Right kidney (tissue), 1 donor: Measurements from ENCODE around the gene CBFA2T3.

ENCODE experiments used
- DNase-seq: peaks from one replicate; pipeline ENCODE4 v3.0.0-alpha.2; 2016

CBFA2T3 gene

GRCh38 chr16:88888461-88889387, 88.3 kb downstream of the CBFA2T3 start:
- no peak for DNase-seq

GRCh38 chr16:88888057-88888456, 89.0 kb downstream of the CBFA2T3 start:
- no peak for DNase-seq

- DNase-seq, result peak; percentile 34
Measured at GRCh38 chr16:88886845-88887521, 90.0 kb downstream of the CBFA2T3 start.

GRCh38 chr16:88886420-88886844, 90.6 kb downstream of the CBFA2T3 start:
- DNase-seq, result no peak

GRCh38 chr16:88885693-88886280, 91.2 kb downstream of the CBFA2T3 start:
- no peak for DNase-seq

- no peak for DNase-seq
Measured at GRCh38 chr16:88884569-88885271, 92.3 kb downstream of the CBFA2T3 start.

- no peak for DNase-seq
Measured at GRCh38 chr16:88883946-88884345, 93.1 kb downstream of the CBFA2T3 start.

GRCh38 chr16:88883117-88883895, 93.7 kb downstream of the CBFA2T3 start:
- no peak for DNase-seq

- DNase-seq, result no peak
Measured at GRCh38 chr16:88882358-88883030, 94.5 kb downstream of the CBFA2T3 start.

GRCh38 chr16:88881675-88882357, 95.2 kb downstream of the CBFA2T3 start:
- no peak for DNase-seq

GRCh38 chr16:88881007-88881615, 95.9 kb downstream of the CBFA2T3 start:
- peak; percentile 52 for DNase-seq

GRCh38 chr16:88880226-88881006, 96.6 kb downstream of the CBFA2T3 start:
- peak; percentile 49 for DNase-seq

GRCh38 chr16:88879788-88880055, 97.3 kb downstream of the CBFA2T3 start:
- DNase-seq, result no peak

GRCh38 chr16:88878967-88879787, 97.8 kb downstream of the CBFA2T3 start:
- no peak for DNase-seq

GRCh38 chr16:88878356-88878755, 98.7 kb downstream of the CBFA2T3 start:
- no peak for DNase-seq

GRCh38 chr16:88877564-88878289, 99.3 kb downstream of the CBFA2T3 start:
- no peak for DNase-seq

- DNase-seq, result no peak
Measured at GRCh38 chr16:88876942-88877526, 100.0 kb downstream of the CBFA2T3 start.
